Activated B cell treated with CpG ODN at 0.5 μM for 24 hours (primary cell): ENCODE results near the gene MLPH. TPM values are rescaled to one million over a fixed set of nuclear protein-coding genes. Genes with fewer than 3 reads are reported as not detected.

Source experiments
- ATAC-seq: fragments of 200-7000 bp; cut with Tn5 transposase; one replicate; pipeline ENCODE4 v1.10.0; 2021; ENCODE audit warnings: low read depth, mild to moderate bottlenecking, moderate library complexity
- CTCF ChIA-PET: fragments of 350-600 bp; sonication (Branson Sonifier 250); formaldehyde crosslinking; loops from one replicate; lab custom pipeline; 2021; ENCODE audit warnings: antibody characterized with exemption; lab: Charles Lee
- POLR2A ChIA-PET: fragments of 350-600 bp; sonication (Branson Sonifier 250); formaldehyde crosslinking; loops from one replicate; lab custom pipeline; 2021; ENCODE audit warnings: antibody characterized with exemption; lab: Charles Lee
- DNase-seq: peaks from one replicate; pipeline ENCODE4 v3.0.0; 2022
- H3K27ac Mint-ChIP-seq: one replicate; pipeline ENCODE4 v1.8.0; 2020; ENCODE audit warnings: mixed read lengths
- H3K27me3 Mint-ChIP-seq: one replicate; pipeline ENCODE4 v1.8.0; 2021; ENCODE audit warnings: mixed read lengths
- H3K36me3 Mint-ChIP-seq: one replicate; pipeline ENCODE4 v1.8.0; 2021; ENCODE audit warnings: low read depth, mixed read lengths
- H3K4me1 Mint-ChIP-seq: one replicate; pipeline ENCODE4 v1.8.0; 2021; ENCODE audit warnings: mixed read lengths
- H3K4me3 Mint-ChIP-seq: one replicate; pipeline ENCODE4 v1.8.0; 2020; ENCODE audit warnings: mild to moderate bottlenecking, mixed read lengths
- H3K9me3 Mint-ChIP-seq: one replicate; pipeline ENCODE4 v1.8.0; 2020; ENCODE audit warnings: mixed read lengths
- intact Hi-C: fragments of 100-400 bp; cut with micrococcal nuclease; formaldehyde crosslinking; loops from one replicate; pipeline ENCODE4 v1.15.1; 2024
- total RNA-seq: library from RNA; stranded (reverse); gene quantifications from 2 replicates; pipeline ENCODE4 v1.2.3, GENCODE V29; 2022
- TF ChIP-seq, protein P1 (sequence below): fragments of 200-600 bp; IDR thresholded peaks from one replicate; pipeline ENCODE4 v1.8.0; 2022; ENCODE audit warnings: antibody characterized with exemption, mild to moderate bottlenecking

Gene MLPH
- total RNA-seq, 1 donor from 2014 or later, result not detected

DNA sequence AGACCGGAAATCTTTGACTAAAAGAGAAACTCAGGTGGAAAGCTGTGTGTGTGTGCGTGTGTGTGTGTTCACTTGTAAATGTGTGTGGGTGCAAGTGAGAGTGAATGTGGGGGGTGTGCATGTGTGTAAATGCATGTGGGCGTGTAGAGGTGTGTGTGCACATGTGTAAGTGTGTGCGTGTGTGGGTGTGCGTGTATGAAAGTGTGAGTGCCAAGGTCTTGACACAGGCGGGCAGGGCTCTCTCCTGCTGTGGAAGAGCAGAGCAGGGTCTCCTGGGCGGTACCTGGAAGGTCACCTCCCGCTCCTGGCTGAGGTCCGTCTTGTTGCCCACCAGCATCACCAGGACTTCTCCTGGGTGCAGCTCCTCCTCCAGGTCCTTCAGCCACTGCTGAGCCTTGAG is 89.9 kb downstream of the MLPH start:
- Mint-ChIP-seq H3K27ac (no peak overlapping the region), H3K36me3 (no peaks in the 10 kb centered on the region), H3K4me3 (no peak overlapping the region), H3K27me3 (peaks cover 15% of the 10 kb centered on the region), H3K9me3 (no peaks in the 10 kb centered on the region), H3K4me1 (peaks cover 2% of the 10 kb centered on the region)
- CTCF ChIA-PET, result no interaction called here
- ATAC-seq (no peak), DNase-seq (no peak)
- TF ChIP-seq, protein P1, sequence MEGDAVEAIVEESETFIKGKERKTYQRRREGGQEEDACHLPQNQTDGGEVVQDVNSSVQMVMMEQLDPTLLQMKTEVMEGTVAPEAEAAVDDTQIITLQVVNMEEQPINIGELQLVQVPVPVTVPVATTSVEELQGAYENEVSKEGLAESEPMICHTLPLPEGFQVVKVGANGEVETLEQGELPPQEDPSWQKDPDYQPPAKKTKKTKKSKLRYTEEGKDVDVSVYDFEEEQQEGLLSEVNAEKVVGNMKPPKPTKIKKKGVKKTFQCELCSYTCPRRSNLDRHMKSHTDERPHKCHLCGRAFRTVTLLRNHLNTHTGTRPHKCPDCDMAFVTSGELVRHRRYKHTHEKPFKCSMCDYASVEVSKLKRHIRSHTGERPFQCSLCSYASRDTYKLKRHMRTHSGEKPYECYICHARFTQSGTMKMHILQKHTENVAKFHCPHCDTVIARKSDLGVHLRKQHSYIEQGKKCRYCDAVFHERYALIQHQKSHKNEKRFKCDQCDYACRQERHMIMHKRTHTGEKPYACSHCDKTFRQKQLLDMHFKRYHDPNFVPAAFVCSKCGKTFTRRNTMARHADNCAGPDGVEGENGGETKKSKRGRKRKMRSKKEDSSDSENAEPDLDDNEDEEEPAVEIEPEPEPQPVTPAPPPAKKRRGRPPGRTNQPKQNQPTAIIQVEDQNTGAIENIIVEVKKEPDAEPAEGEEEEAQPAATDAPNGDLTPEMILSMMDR, result no peak
- intact Hi-C loops, result no loop called here
- POLR2A ChIA-PET, result interaction anchor here (0.5 kb wide), 1 partner anchor 15 kb away, joined by 6 read pairs; no protein-coding TSS in a partner anchor

DNA sequence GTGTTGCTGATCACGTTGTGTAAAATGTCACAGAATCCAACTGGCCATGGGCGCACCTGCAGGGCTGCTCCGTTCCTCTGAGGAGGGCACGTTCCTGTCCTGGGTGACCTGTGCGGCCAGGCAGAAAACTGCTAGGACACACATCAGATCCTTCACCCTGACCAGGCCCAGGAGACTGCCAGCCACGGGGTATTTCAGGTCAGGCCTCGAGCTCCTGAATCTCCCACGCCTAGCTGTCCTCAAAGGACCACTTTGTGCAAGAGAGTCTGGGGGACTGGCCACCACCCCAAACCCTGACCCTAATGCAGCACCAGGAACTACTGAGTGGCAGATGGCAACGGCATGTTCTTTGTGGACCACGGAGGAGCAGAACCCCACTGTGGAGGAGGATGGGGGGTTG is 90.4 kb downstream of the MLPH start:
- intact Hi-C loops, result no loop called here

DNA sequence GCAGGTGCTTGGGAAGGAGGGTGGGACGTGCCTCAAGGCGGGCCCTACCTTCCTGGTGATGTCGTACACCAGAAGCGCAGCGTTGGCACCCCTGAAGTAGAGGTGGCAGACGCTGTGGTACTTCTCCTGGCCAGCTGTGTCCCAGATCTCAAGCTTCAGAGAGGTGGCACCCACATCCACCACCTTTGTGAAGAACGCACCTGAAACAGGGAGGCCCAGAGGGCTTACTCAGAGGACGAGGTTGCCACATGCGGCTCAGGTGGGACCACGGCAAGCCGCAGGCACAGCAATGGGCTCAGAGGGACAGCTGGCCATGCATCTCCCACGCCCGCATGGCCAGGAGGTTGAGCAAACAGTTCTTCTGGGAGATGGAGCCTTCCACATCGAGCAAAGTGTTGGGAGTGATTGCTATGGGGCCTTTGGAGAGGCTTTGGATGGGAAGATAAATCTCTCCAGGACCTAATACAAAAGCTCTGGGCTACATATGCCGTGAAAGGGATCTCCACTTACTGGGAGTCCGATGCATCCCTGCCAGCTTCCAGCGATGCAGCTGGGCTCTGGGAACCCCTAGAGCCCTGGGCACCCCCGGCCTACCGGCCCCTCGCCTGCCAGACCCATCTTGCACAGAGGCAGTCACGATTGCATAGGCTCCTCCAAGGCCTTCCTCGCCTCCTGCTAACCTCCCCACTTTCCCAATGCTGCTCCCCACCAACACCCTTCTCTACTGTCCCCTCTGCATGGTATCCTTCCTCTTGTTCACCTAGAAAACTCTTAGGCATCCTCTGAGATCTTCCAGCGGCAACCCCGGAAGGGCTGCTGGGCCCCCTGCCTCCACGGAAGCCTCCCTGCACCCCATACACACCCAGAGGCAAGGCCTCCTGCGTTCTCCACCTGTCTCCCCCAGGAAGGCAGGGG is 91.2 kb downstream of the MLPH start:
- Mint-ChIP-seq H3K36me3 (no peaks in the 10 kb centered on the region), H3K27ac (no peak overlapping the region), H3K4me3 (no peak overlapping the region), H3K4me1 (peaks cover 2% of the 10 kb centered on the region), H3K9me3 (no peaks in the 10 kb centered on the region), H3K27me3 (peaks cover 13% of the 10 kb centered on the region)
- TF ChIP-seq, protein P1, result no peak
- ChIA-PET POLR2A (no interaction called here), CTCF (no interaction called here)
- intact Hi-C loops, result no loop called here
- ATAC-seq (no peak), DNase-seq (no peak)

More for the DNA sequence above, 90.4 kb downstream of the MLPH start:
- no peaks in the 10 kb centered on the region for H3K36me3 Mint-ChIP-seq
- TF ChIP-seq, protein P1, result no peak
- peaks cover 2% of the 10 kb centered on the region for H3K4me1 Mint-ChIP-seq
- DNase-seq (no peak), ATAC-seq (no peak)
- no peak overlapping the region for H3K27ac Mint-ChIP-seq
- peaks cover 14% of the 10 kb centered on the region for H3K27me3 Mint-ChIP-seq
- ChIA-PET POLR2A (interaction anchor here (0.5 kb wide), 1 partner anchor 15 kb away, joined by 6 read pairs; no protein-coding TSS in a partner anchor), CTCF (no interaction called here)
- no peaks in the 10 kb centered on the region for H3K9me3 Mint-ChIP-seq
- no peak overlapping the region for H3K4me3 Mint-ChIP-seq

DNA sequence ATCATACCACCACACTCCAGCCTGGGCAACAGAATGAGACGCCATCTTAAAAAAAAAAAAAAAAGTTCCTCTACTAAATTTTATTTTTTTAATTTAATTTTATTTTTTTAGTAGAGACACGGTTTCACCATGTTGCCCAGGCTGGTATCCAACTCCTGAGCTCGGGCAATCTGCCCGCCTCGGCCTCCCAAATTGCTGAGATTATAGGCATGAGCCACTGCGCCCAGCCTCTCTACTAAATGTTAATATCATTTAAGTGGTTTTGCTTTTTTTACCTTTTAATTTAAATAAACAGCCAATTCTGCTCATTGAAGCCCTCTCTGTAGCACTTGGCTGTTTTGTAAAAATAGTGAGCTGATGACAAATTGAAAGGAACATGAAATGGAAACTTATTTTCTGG is 94.3 kb downstream of the MLPH start:
- no peaks in the 10 kb centered on the region for H3K36me3 Mint-ChIP-seq
- DNase-seq, result no peak
- no peak overlapping the region for H3K27ac Mint-ChIP-seq
- intact Hi-C loops, result loop anchor here (1.0 kb wide), 3 partner anchors 92 to 193 kb away; no protein-coding TSS in a partner anchor
- ATAC-seq, result no peak
- no peaks in the 10 kb centered on the region for H3K9me3 Mint-ChIP-seq
- peaks cover 14% of the 10 kb centered on the region for H3K27me3 Mint-ChIP-seq
- no peak overlapping the region for H3K4me3 Mint-ChIP-seq
- ChIA-PET POLR2A (no interaction called here), CTCF (interaction anchor here (0.8 to 1.5 kb wide), 8 partner anchors 9 to 193 kb away, joined by 3 to 12 read pairs (median 4); no protein-coding TSS in a partner anchor)
- peaks cover 2% of the 10 kb centered on the region for H3K4me1 Mint-ChIP-seq
- TF ChIP-seq, protein P1, result no peak
